Iris pigment epithelial cell (primary cell): ENCODE results near the gene DMD.

Source experiments
- DNase-seq: peaks from one replicate; pipeline ENCODE4 v3.0.0-alpha.2; 2011; ENCODE audit warnings: low read depth

Gene DMD

GRCh38 chrX:31224381-31225012 is 1986.9 kb downstream of the DMD start:
- no peak for DNase-seq

DNA sequence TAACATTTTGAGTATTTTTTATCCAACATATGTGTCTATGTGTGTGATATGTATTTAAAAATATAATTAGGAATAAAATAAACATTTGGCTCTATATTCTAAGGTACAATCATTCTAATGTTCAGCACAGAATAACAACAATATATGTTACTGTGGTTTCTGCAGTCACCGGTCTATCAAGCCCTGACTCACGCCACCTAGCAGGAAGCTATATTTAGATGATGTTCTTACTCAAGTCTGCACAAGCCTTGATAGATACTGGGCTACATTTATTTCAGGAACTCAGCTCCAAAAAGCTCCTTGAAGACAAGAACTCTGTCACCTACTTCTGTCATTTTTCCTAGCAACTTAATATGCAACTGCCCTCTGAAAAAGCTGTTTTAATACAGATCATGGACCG is 1987.5 kb downstream of the DMD start:
- peak; percentile 85 for DNase-seq

- DNase-seq = no peak
Observed at GRCh38 chrX:31222946-31223345, 1988.4 kb downstream of the DMD start.

DNA sequence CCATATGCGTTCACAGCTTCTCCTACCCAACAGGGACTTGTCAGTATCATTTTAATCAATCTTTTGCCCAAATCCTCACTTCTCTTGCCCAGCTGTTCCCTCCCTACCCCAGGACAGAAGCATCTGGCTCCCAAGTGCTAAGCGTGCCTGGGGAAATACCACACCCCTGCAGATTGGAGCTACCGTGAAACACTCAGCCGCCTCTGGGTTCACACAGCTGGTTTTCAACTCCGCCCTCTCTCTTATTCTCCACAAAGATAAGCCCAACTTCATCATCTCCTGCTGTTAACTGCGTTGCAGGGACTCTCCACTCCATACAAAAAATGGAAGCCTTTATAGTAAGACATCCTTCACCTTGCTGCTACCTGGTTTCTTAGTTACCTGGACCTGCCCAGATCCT is 1992.2 kb downstream of the DMD start:
- no peak for DNase-seq

- no peak for DNase-seq
Observed at GRCh38 chrX:31217084-31217483, 1994.3 kb downstream of the DMD start.

GRCh38 chrX:31215277-31215815 is 1996.0 kb downstream of the DMD start:
- no peak for DNase-seq

- peak; percentile 24 for DNase-seq
Observed at GRCh38 chrX:31213941-31214340, 1997.4 kb downstream of the DMD start.

- DNase-seq = no peak
Observed at GRCh38 chrX:31212856-31213748, 1998.2 kb downstream of the DMD start.

DNA sequence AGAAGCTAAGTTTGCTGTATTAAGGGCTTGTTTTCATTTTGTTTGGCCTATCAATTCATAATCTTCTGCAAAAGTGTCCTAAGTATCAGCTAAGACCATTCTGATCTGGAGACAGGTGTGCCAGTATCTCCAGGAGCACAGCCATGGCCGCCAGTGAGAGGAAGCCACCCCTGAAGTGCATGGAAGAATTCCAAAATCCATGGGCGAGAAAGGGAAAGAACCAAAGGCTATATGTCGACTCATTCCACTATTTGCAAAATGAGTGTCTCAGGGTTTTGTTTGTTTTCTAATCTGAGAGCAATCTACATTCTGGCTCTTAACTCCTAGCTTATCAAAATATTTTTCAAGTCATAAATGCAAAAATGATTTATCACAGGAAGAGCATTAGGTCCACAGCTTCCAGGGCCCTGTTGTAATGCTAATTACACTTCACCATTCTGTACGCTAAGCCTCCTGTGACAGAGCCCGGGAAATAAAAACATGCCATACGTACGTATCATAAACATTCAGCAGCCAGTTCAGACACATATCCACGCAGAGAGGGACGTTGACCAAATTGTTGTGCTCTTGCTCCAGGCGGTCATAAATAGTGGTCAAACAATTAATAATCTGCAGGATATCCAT is 2002.2 kb downstream of the DMD start:
- peak; percentile 48 for DNase-seq

GRCh38 chrX:31201503-31201902 is 2009.8 kb downstream of the DMD start:
- DNase-seq = peak; percentile 10

DNA sequence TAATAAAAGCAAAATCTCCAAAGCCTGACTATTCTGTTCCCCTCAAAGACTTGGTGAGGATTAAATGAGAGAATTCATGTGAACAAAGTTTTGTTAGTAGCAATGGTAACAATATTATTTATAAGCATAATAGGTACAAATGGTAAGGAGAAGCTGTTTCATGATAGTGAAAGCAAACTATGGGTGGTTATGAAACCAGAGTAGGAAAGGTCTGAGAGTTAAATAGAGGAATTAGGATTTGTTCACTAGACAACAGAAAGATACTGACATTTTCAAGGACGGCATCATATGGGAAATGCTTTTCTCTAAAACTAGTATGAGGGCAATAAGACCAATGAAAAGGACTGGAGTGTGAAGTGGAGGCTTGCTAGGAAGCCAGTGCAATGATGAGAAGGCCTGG is 2010.9 kb downstream of the DMD start:
- DNase-seq = no peak

GRCh38 chrX:31199840-31200114 is 2011.6 kb downstream of the DMD start:
- no peak for DNase-seq

- peak; percentile 19 for DNase-seq
Observed at GRCh38 chrX:31199056-31199839, 2012.1 kb downstream of the DMD start.

- no peak for DNase-seq
Observed at GRCh38 chrX:31190221-31190975, 2021.0 kb downstream of the DMD start.

DNA sequence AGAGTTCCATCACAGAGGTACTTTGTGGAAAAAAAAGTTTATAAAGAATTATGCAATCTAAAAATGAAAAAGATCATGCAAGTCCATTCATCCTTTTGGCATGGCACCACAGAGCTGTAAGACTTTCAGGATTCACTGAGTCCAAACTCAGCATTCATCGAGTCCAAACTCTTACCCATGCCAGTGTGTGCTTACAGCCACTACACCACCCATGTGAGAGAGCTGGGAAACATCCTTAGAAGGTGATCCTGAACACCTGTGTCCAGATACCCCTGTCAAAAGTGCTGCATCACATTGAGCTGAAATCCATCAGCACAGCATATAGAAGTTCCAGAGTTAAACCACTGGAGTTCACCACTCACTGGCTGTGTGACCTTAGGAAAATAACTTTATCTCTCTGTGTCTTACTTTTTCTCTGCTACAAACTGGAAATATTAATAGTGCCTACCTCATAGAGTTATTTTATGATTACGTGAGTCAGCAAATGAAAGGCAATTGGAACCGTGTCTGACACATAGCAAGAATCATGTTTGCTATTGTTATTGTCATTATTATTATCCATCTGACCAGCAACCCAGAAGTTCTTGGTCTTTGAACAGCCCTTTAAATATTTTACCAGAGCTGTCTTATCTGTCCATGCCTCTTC is 2024.5 kb downstream of the DMD start:
- no peak for DNase-seq

- no peak for DNase-seq
Observed at GRCh38 chrX:31185884-31186283, 2025.5 kb downstream of the DMD start.

DNA sequence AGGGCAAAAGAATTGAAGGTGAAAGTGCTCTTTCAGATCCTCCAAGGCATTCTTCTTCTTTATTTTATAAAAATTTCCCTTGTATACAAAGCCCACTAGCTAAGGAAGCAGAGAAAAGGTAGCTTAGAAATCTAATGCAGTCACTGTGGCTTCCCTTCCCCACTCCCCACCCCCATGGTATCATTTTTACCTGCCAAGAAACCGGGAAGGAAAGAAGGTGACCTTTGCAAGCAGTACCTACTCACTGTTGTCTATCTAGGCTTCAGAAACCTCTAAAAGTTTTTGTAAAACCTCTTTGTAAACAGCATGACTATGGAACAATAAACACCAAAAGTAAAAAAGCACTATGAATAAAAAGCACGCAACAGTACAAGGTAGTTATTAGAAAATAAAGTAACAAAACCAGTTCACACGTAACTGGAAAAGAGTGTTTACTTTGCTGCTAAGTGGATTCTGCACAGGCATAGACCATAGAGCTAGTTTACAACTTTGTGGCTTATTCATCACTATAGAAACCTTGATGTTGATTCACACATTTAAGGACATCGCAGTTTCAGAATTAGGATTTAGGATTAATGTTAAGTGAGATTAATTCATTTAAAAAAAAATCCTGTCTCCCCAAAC is 2029.9 kb downstream of the DMD start:
- no peak for DNase-seq

DNA sequence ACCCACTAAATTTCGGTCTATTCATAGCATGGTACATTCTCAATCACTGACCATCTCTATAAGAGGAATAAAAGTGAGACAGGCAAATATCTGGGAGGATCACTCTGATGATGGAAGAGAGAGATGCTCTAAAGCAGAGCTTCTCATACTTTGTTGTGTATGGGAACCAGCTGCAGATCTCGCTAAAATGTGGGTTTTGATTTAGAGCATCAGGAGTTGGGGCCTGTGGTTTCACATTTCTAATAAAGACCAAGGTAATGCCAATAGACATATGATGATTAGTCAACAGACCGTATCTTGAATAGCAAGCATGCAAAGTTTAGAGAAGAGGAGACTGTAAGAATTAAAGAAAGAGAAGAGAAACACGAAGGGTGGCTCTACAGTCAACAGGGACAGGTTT is 2032.1 kb downstream of the DMD start:
- no peak for DNase-seq

GRCh38 chrX:31178769-31179125 is 2032.6 kb downstream of the DMD start:
- peak; percentile 7 for DNase-seq

- DNase-seq = no peak
Observed at GRCh38 chrX:31178064-31178768, 2033.1 kb downstream of the DMD start.
